Glutamatergic neuron (in vitro differentiated cells): ENCODE results near the gene LDLRAD4. TPM values are rescaled to one million over a fixed set of nuclear protein-coding genes. Genes with fewer than 3 reads are reported as not detected.

ENCODE experiments used
- DNase-seq: peaks from one replicate; pipeline ENCODE4 v3.0.0; 2022
- H3K27ac Mint-ChIP-seq: one replicate; pipeline ENCODE4 v1.8.0; 2020; ENCODE audit warnings: mild to moderate bottlenecking, mixed read lengths, inconsistent platforms; ENCODE audit not compliant: unreplicated experiment
- H3K27me3 Mint-ChIP-seq: one replicate; pipeline ENCODE4 v1.8.0; 2020; ENCODE audit warnings: mild to moderate bottlenecking, moderate library complexity, mixed read lengths, inconsistent platforms; ENCODE audit not compliant: unreplicated experiment
- H3K36me3 Mint-ChIP-seq: one replicate; pipeline ENCODE4 v1.8.0; 2020; ENCODE audit warnings: mild to moderate bottlenecking, mixed read lengths, inconsistent platforms; ENCODE audit not compliant: unreplicated experiment
- H3K4me1 Mint-ChIP-seq: one replicate; pipeline ENCODE4 v1.8.0; 2020; ENCODE audit warnings: mild to moderate bottlenecking, low read depth, mixed read lengths, inconsistent platforms; ENCODE audit not compliant: unreplicated experiment
- H3K4me3 Mint-ChIP-seq: one replicate; pipeline ENCODE4 v1.8.0; 2020; ENCODE audit warnings: mild to moderate bottlenecking, mixed read lengths, inconsistent platforms; ENCODE audit not compliant: unreplicated experiment
- H3K9me3 Mint-ChIP-seq: one replicate; pipeline ENCODE4 v1.8.0; 2020; ENCODE audit warnings: mild to moderate bottlenecking, moderate library complexity, mixed read lengths, inconsistent platforms; ENCODE audit not compliant: unreplicated experiment
- total RNA-seq: library from RNA; stranded (reverse); fragmentation: NEBNext Ultra II Directional; extraction: Animal tissue kit (Norgen Biotek cat#: 25700); gene quantifications from one replicate; pipeline ENCODE4 v1.2.1, GENCODE V29; 2021; ENCODE audit not compliant: unreplicated experiment
- TF ChIP-seq, protein P1 (sequence below): fragments of 200-600 bp; sonication (generic); IDR thresholded peaks from one replicate; pipeline ENCODE4 v1.5.0; 2021; ENCODE audit not compliant: partially characterized antibody, unreplicated experiment

LDLRAD4 gene
- total RNA-seq, 1 donor from 2014 or later, result 0.29 TPM

DNA sequence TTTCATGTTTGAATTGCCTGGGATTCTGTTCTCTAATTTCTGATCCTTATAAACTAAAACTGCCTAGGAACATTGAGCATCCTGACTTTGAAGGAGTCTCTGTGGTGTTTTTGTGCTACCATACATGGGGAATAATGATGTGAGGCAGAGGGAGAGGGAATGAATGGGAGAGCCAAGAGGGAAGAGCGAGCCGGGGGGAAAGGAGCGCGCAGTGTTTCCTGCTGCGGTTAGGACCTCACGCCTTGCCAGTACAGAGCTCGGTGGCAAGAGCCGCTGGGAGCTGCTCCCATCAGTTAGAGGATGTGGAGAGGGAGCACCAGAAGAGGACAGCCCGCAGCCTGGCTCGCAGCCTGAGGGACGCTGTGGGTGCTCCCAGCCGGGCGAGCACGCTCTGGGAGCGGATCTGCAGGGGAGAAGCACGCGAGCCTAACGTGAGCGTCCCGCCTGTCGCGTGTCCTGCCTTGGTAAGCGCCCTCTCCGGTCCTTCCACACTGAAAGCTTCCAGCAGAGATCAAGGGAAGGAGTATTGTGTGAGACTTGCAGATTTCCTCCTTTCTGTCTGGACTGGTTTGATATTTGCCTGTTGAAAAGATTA is 393.1 kb downstream of the LDLRAD4 start:
- Mint-ChIP-seq H3K9me3 (no peaks in the 10 kb centered on the region), H3K36me3 (no peaks in the 10 kb centered on the region), H3K4me3 (peak overlapping the region; percentile 32), H3K27me3 (peaks cover 2% of the 10 kb centered on the region), H3K27ac (no peak overlapping the region), H3K4me1 (peaks cover 8% of the 10 kb centered on the region)
- no peak for DNase-seq
- TF ChIP-seq, protein P1, sequence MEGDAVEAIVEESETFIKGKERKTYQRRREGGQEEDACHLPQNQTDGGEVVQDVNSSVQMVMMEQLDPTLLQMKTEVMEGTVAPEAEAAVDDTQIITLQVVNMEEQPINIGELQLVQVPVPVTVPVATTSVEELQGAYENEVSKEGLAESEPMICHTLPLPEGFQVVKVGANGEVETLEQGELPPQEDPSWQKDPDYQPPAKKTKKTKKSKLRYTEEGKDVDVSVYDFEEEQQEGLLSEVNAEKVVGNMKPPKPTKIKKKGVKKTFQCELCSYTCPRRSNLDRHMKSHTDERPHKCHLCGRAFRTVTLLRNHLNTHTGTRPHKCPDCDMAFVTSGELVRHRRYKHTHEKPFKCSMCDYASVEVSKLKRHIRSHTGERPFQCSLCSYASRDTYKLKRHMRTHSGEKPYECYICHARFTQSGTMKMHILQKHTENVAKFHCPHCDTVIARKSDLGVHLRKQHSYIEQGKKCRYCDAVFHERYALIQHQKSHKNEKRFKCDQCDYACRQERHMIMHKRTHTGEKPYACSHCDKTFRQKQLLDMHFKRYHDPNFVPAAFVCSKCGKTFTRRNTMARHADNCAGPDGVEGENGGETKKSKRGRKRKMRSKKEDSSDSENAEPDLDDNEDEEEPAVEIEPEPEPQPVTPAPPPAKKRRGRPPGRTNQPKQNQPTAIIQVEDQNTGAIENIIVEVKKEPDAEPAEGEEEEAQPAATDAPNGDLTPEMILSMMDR, result no peak

DNA sequence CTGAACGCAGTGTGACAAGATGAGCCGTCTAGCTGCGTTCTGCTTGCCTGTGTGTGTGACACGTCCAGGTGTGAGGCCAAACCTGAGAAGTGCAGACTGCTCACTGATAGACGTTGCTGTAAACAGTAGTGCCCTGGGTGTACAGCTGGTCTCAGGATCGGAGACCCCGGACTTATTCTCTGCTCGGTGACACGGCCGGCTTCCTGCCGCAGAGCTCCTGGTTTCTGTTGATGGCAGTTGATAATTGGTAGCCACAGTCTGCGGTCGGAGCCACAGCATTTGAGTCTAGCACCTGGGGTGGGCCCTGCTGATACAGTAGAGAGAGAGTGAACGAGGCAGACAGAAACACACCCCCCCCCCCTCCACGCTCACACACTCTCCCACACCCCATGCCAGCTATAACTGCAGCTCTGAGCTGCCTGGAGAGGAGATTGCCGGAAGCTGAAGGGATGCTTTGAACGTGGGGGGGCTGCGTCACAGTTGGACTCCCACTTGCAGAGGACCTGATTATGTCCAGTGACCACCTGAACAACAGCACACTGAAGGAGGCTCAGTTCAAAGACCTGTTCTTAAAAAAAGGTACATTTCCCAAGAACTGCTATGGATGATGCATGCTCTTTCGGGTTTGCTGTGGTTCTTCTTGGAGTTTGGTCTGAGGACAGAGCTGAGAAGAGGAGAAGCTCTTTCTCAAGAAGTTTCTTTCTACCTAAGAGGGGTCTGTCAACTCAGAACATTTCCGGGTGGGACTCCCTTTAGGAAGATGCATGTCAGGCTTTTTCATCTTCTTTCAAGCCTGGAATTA is 393.8 kb downstream of the LDLRAD4 start:
- Mint-ChIP-seq H3K4me3 (peak overlapping the region; percentile 32), H3K27me3 (peaks cover 2% of the 10 kb centered on the region), H3K27ac (no peak overlapping the region), H3K4me1 (peaks cover 8% of the 10 kb centered on the region), H3K9me3 (no peaks in the 10 kb centered on the region), H3K36me3 (no peaks in the 10 kb centered on the region)
- no peak for DNase-seq
- TF ChIP-seq, protein P1, result no peak

- Mint-ChIP-seq H3K9me3 (no peaks in the 10 kb centered on the region), H3K27ac (no peak overlapping the region), H3K4me1 (peaks cover 8% of the 10 kb centered on the region), H3K36me3 (no peaks in the 10 kb centered on the region), H3K27me3 (peaks cover 2% of the 10 kb centered on the region), H3K4me3 (no peak overlapping the region)
- TF ChIP-seq, protein P1, result no peak
- DNase-seq, result no peak
These were observed 394.5 kb downstream of the LDLRAD4 start for GRCh38 chr18:13613099-13613498.

DNA sequence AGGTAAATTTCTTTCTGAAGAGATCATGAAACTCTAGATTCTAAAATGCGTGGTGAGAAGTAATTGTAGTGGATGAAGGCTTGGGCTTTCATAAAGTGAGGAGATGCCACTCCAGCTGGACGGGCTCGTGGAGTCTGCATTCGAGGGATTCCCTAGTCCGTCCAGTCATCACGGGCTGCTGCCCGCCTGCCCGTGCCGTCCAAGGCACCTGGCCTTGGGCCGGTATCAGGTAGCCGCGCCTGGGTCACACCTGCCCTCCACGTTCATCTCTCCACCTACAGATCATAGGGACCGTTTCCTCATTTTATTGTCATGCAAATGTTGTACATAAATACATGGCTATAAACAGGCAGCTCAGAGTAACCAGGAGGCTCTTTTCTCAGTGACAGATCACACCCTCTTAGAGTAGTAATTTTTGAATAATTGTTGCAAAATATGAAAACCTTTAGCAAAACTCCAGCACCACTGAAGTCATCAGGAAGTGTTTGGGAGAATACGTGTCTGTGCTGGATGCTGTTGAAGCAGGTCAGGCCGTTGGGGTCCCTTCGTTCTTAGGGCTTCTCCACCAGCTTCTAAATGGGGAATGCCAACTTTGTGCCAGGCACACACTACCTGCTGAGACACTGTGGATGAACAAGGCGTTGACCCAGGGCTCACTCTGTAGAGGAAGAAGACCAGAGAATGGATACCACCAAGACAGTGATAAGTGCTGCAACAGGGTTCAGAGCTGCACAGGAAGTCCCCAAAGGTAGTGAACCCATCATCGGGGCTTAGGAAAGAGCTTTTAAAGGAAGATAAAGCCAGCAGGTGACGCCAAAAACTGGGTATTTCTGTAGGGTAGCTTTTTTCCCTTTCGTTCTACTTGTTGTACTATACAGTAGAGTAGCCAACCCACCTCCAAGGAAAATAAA is 395.3 kb downstream of the LDLRAD4 start:
- Mint-ChIP-seq H3K4me1 (peaks cover 8% of the 10 kb centered on the region), H3K27ac (no peak overlapping the region), H3K36me3 (no peaks in the 10 kb centered on the region), H3K27me3 (peaks cover 2% of the 10 kb centered on the region), H3K9me3 (no peaks in the 10 kb centered on the region), H3K4me3 (no peak overlapping the region)
- DNase-seq, result no peak
- TF ChIP-seq, protein P1, result no peak
